D721Med (cell line): ENCODE data around the gene SAXO1.
A peak's percentile ranks its signal among the peaks of the same experiment; 100 is the strongest.

Experiments
- DNase-seq: peaks from one replicate; pipeline ENCODE4 v3.0.0; 2011; ENCODE audit warnings: low spot score; ENCODE audit not compliant: insufficient read length
- FAIRE-seq: peaks from 2 replicates; lab custom pipeline; 2011; peaks lifted over from hg19 to GRCh38; lab: Jason Lieb, UNC
- CTCF ChIP-seq: IDR thresholded peaks from 2 replicates; pipeline ENCODE4 v1.5.1; 2012; ENCODE audit warnings: mild to moderate bottlenecking, control low read depth; ENCODE audit not compliant: insufficient read depth; ENCODE audit errors: missing control alignments

The SAXO1 gene

GRCh38 chr9:18979367-18979766, 53.6 kb downstream of the SAXO1 start:
- no peak for DNase-seq
- no peak for FAIRE-seq
- no peak for TF ChIP-seq CTCF

GRCh38 chr9:18978188-18978587, 54.8 kb downstream of the SAXO1 start:
- DNase-seq (no peak), FAIRE-seq (no peak)
- TF ChIP-seq CTCF: no peak

GRCh38 chr9:18976709-18977531, 56.1 kb downstream of the SAXO1 start:
- FAIRE-seq (peak; percentile 6), DNase-seq (no peak)
- no peak for TF ChIP-seq CTCF

- no peak for FAIRE-seq
- DNase-seq: no peak
- no peak for TF ChIP-seq CTCF
These were observed 56.7 kb downstream of the SAXO1 start for GRCh38 chr9:18976221-18976708.

GRCh38 chr9:18973348-18973747, 59.7 kb downstream of the SAXO1 start:
- DNase-seq (no peak), FAIRE-seq (no peak)
- no peak for TF ChIP-seq CTCF

GRCh38 chr9:18972675-18973074, 60.3 kb downstream of the SAXO1 start:
- FAIRE-seq (no peak), DNase-seq (no peak)
- TF ChIP-seq CTCF: no peak

- no peak for FAIRE-seq
- TF ChIP-seq CTCF: no peak
- no peak for DNase-seq
These were observed 61.1 kb downstream of the SAXO1 start for GRCh38 chr9:18971909-18972308.
